Left lung (tissue), 10 donors: ENCODE results near the gene DBI. TPM values are rescaled to one million over a fixed set of nuclear protein-coding genes. Genes with fewer than 3 reads are reported as not detected.

Experiments used
- ATAC-seq: fragments of 200-7000 bp; cut with Tn5 transposase; one replicate; pipeline ENCODE4 v1.9.1; 2020; ENCODE audit warnings: moderate library complexity
- DNase-seq, 4 donors: peaks; one replicate each; pipeline ENCODE4 v3.0.0-alpha.2; 2013 to 2020
- H3K27ac ChIP-seq, 2 donors: fragments of 200-600 bp; sonication (generic) in 1 of 2; one replicate each; pipeline versions ENCODE4 v1.5.0 to v1.8.0; 2020 to 2021
- H3K27me3 ChIP-seq, 2 donors: fragments of 200-600 bp; sonication (generic) in 1 of 2; one replicate each; pipeline versions ENCODE4 v1.5.0 to v1.8.0; 2020 to 2021
- H3K36me3 ChIP-seq, 2 donors: fragments of 200-600 bp; sonication (generic) in 1 of 2; one replicate each; pipeline versions ENCODE4 v1.5.0 to v1.8.0; 2020 to 2021
- H3K4me1 ChIP-seq, 2 donors: fragments of 200-600 bp; one replicate each; pipeline ENCODE4 v1.8.0; 2021
- H3K4me3 ChIP-seq, 2 donors: fragments of 200-600 bp; sonication (generic) in 1 of 2; one replicate each; pipeline versions ENCODE4 v1.5.0 to v1.8.0; 2020 to 2021; ENCODE audit warnings: mild to moderate bottlenecking in 1 of 2
- H3K9me3 ChIP-seq, 2 donors: fragments of 200-600 bp; sonication (generic) in 1 of 2; one replicate each; pipeline versions ENCODE4 v1.5.0 to v1.8.0; 2020 to 2021
- intact Hi-C, 2 donors: fragments of 100-400 bp; cut with DNase I; formaldehyde crosslinking; loops; one replicate each; pipeline versions ENCODE4 v1.11.2 to v1.14.2; 2022
- polyA plus RNA-seq, 6 donors: library from polyadenylated mRNA; unstranded; fragments of 120-200 nt; gene quantifications; one replicate each; pipeline ENCODE4 v1.2.1, GENCODE V29; 2013; ENCODE audit not compliant: insufficient read length in 6 of 6
- total RNA-seq, 2 donors: library from RNA; stranded (reverse); fragmentation: NEBNext Ultra II Directional; extraction: Animal tissue kit (Norgen Biotek cat#: 25700); gene quantifications; one replicate each; pipeline ENCODE4 v1.2.1, GENCODE V29; 2021
- TF ChIP-seq, protein P1 (sequence below), 2 donors: fragments of 200-600 bp; sonication (generic) in 1 of 2; IDR thresholded peaks; one replicate each; pipeline versions ENCODE4 v1.5.0 to v1.8.0; 2021; ENCODE audit warnings: antibody characterized with exemption in 2 of 2
- donor health status: DM: no; HTN: yes; CAD: no.
- donor health status: DM: no; HTN: no; CAD: no.

Gene DBI
- total and polyA plus RNA-seq, 8 donors = 125 to 185 (median 157) TPM

GRCh38 chr2:119384971-119385370 is 18.2 kb downstream of the DBI start:
- DNase-seq = no peak
- TF ChIP-seq, protein P1, sequence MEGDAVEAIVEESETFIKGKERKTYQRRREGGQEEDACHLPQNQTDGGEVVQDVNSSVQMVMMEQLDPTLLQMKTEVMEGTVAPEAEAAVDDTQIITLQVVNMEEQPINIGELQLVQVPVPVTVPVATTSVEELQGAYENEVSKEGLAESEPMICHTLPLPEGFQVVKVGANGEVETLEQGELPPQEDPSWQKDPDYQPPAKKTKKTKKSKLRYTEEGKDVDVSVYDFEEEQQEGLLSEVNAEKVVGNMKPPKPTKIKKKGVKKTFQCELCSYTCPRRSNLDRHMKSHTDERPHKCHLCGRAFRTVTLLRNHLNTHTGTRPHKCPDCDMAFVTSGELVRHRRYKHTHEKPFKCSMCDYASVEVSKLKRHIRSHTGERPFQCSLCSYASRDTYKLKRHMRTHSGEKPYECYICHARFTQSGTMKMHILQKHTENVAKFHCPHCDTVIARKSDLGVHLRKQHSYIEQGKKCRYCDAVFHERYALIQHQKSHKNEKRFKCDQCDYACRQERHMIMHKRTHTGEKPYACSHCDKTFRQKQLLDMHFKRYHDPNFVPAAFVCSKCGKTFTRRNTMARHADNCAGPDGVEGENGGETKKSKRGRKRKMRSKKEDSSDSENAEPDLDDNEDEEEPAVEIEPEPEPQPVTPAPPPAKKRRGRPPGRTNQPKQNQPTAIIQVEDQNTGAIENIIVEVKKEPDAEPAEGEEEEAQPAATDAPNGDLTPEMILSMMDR (IDR thresholded peaks at IDR 0.05) = no peak
- no peaks in the 10 kb centered on the region for H3K9me3 ChIP-seq
- no peaks in the 10 kb centered on the region for H3K36me3 ChIP-seq
- intact Hi-C loops = no loop called here
- no peaks in the 10 kb centered on the region for H3K27me3 ChIP-seq
- ATAC-seq = no peak
- no peak overlapping the region for H3K27ac ChIP-seq
- H3K4me1 ChIP-seq = peaks cover 18 to 29% of the 10 kb centered on the region in 2 donors
- H3K4me3 ChIP-seq = no peak overlapping the region

GRCh38 chr2:119385466-119385865 is 18.7 kb downstream of the DBI start:
- intact Hi-C loops = no loop called here
- Histone ChIP-seq H3K9me3 (no peaks in the 10 kb centered on the region), H3K4me1 (peaks cover 18 to 33% of the 10 kb centered on the region in 2 donors), H3K27me3 (no peaks in the 10 kb centered on the region), H3K4me3 (no peak overlapping the region), H3K36me3 (no peaks in the 10 kb centered on the region), H3K27ac (no peak overlapping the region)
- TF ChIP-seq, protein P1 (IDR thresholded peaks at IDR 0.05) = no peak
- DNase-seq (no peak), ATAC-seq (no peak)

GRCh38 chr2:119387381-119388129 is 20.8 kb downstream of the DBI start:
- ATAC-seq (peak; percentile 92), DNase-seq (peak in 2 of 4 donors; percentile 34 to 86)
- H3K27ac ChIP-seq = peak overlapping the region; percentile 50 to 56
- no peaks in the 10 kb centered on the region for H3K36me3 ChIP-seq
- no peaks in the 10 kb centered on the region for H3K9me3 ChIP-seq
- no peaks in the 10 kb centered on the region for H3K27me3 ChIP-seq
- TF ChIP-seq, protein P1 (IDR thresholded peaks at IDR 0.05) = no peak
- intact Hi-C loops = no loop called here
- H3K4me1 ChIP-seq = peaks cover 18 to 33% of the 10 kb centered on the region in 2 donors
- no peak overlapping the region for H3K4me3 ChIP-seq

DNA sequence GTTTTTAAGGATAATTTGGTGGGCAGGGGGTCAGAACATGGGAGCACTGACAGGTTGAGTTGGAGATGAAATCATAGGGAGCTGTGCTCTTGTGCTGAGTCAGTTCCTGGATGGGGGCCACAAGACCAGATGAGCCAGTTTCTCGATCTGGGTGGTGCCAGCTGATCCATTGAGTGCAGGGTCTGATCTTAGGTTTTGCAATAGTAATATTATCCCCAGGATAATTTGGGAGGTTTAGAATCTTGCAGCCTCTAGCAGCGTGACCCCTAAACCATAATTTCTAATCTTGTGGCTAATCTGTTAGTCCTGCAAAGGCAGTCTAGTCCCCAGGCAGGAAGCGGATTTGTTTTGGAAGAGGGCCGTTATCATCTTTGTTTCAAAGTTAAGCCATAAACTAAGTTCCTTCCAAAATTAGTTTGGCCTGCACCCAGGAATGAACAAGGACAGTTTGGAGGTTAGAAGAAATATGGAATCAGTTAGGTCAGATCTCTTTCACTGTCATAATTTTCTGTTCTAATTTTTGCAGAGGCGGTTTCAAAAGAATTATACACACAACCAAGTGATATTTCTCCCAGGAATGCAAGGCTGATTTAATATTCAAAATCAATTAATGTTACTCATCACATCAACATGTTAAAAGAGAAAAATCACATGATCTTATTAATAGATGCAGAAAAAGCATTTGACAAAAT is 23.0 kb downstream of the DBI start:
- intact Hi-C loops = no loop called here
- no peaks in the 10 kb centered on the region for H3K36me3 ChIP-seq
- TF ChIP-seq, protein P1 (IDR thresholded peaks at IDR 0.05) = no peak
- H3K27me3 ChIP-seq = no peaks in the 10 kb centered on the region
- H3K4me1 ChIP-seq = peaks cover 18 to 33% of the 10 kb centered on the region in 2 donors
- ATAC-seq (peak; percentile 11), DNase-seq (peak in 2 of 4 donors; percentile 14 to 47)
- H3K27ac ChIP-seq = no peak overlapping the region
- H3K4me3 ChIP-seq = no peak overlapping the region
- no peaks in the 10 kb centered on the region for H3K9me3 ChIP-seq
